ENCODE results near the gene PALM3. TPM values are rescaled to one million over a fixed set of nuclear protein-coding genes. Genes with fewer than 3 reads are reported as not detected.

PALM3 gene
- total and polyA plus RNA-seq, 10 of the 15 experiments (the other 5 are each of a cell fraction or from before 2014, with no cell fraction given): 0.07 TPM; not detected in 9

DNA sequence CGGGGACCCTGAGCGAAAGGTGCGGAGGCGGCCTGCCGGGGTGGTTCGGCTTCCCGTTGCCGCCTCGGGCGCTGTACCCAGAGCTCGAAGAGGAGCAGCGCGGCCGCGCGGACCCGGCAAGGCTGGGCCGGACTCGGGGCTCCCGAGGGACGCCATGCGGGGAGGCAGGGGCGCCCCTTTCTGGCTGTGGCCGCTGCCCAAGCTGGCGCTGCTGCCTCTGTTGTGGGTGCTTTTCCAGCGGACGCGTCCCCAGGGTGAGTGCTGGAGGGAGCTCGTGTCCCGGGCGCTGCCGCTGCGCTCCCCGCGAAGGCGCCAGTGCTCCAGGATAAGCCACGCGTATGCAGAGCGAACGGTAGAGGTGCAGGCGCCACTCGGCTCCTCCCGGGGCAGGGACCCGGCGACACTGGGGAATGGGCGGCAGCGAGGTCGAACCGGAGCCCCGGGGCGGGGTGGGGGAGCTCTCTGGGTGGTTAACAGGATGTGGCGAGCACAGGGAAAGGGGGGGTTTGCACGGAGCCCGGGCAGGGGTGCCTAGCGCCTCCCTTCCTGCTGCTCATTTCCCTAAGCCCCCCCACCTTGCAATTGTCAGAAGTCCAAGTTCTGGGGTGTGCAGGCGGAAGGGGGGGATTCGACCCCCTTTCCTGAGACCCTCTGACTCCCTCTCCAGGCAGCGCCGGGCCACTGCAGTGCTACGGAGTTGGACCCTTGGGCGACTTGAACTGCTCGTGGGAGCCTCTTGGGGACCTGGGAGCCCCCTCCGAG lies 30.0 kb downstream of the PALM3 start, which contains the start of gene IL27RA (continued):
- TF ChIP-seq, protein P1, sequence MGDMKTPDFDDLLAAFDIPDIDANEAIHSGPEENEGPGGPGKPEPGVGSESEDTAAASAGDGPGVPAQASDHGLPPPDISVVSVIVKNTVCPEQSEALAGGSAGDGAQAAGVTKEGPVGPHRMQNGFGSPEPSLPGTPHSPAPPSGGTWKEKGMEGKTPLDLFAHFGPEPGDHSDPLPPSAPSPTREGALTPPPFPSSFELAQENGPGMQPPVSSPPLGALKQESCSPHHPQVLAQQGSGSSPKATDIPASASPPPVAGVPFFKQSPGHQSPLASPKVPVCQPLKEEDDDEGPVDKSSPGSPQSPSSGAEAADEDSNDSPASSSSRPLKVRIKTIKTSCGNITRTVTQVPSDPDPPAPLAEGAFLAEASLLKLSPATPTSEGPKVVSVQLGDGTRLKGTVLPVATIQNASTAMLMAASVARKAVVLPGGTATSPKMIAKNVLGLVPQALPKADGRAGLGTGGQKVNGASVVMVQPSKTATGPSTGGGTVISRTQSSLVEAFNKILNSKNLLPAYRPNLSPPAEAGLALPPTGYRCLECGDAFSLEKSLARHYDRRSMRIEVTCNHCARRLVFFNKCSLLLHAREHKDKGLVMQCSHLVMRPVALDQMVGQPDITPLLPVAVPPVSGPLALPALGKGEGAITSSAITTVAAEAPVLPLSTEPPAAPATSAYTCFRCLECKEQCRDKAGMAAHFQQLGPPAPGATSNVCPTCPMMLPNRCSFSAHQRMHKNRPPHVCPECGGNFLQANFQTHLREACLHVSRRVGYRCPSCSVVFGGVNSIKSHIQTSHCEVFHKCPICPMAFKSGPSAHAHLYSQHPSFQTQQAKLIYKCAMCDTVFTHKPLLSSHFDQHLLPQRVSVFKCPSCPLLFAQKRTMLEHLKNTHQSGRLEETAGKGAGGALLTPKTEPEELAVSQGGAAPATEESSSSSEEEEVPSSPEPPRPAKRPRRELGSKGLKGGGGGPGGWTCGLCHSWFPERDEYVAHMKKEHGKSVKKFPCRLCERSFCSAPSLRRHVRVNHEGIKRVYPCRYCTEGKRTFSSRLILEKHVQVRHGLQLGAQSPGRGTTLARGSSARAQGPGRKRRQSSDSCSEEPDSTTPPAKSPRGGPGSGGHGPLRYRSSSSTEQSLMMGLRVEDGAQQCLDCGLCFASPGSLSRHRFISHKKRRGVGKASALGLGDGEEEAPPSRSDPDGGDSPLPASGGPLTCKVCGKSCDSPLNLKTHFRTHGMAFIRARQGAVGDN (IDR thresholded peaks at IDR 0.05): no peak
- TF ChIP-seq CEBPB (IDR thresholded peaks at IDR 0.05; ENCODE audit: borderline replicate concordance in 1 of 2, low read depth in 2 of 2, low read length in 2 of 2) (no peak), NRF1 (conservative IDR thresholded peaks at IDR 0.05; ENCODE audit: low read depth, low read length) (no peak)
- TF ChIP-seq, protein P2, sequence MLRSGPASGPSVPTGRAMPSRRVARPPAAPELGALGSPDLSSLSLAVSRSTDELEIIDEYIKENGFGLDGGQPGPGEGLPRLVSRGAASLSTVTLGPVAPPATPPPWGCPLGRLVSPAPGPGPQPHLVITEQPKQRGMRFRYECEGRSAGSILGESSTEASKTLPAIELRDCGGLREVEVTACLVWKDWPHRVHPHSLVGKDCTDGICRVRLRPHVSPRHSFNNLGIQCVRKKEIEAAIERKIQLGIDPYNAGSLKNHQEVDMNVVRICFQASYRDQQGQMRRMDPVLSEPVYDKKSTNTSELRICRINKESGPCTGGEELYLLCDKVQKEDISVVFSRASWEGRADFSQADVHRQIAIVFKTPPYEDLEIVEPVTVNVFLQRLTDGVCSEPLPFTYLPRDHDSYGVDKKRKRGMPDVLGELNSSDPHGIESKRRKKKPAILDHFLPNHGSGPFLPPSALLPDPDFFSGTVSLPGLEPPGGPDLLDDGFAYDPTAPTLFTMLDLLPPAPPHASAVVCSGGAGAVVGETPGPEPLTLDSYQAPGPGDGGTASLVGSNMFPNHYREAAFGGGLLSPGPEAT (IDR thresholded peaks at IDR 0.05; ENCODE audit: low read depth): no peak; the same call in 1 of the 2 replicates

Measured in GM12878 (cell line).